Testis (tissue), 3 donors: Measurements from ENCODE around the gene DNM3. TPM values are rescaled to one million over a fixed set of nuclear protein-coding genes. Genes with fewer than 3 reads are reported as not detected.

Experiments used
- DNase-seq: peaks from one replicate; pipeline ENCODE4 v3.0.0-alpha.2; 2019
- H3K27ac ChIP-seq, 2 donors: fragments of 200-600 bp; sonication (generic); one replicate each; pipeline ENCODE4 v1.5.1; 2019
- H3K27me3 ChIP-seq: fragments of 200-600 bp; sonication (generic); one replicate; pipeline ENCODE4 v1.5.1; 2019
- H3K36me3 ChIP-seq: fragments of 200-600 bp; sonication (generic); one replicate; pipeline ENCODE4 v1.5.1; 2017; ENCODE audit warnings: low read depth; ENCODE audit errors: missing control alignments
- H3K4me1 ChIP-seq: fragments of 200-600 bp; sonication (generic); one replicate; pipeline ENCODE4 v1.5.1; 2019
- H3K4me3 ChIP-seq, 2 donors: fragments of 200-600 bp; sonication (generic); one replicate each; pipeline ENCODE4 v1.5.1; 2017 to 2019
- H3K9me3 ChIP-seq: fragments of 200-600 bp; sonication (generic); one replicate; pipeline ENCODE4 v1.5.1; 2017
- CTCF ChIP-seq, 3 experiments: fragments of 450-650 bp in 2 of 3; fragments of 200-600 bp in 1 of 3; sonication (generic) in 1 of 3; IDR thresholded peaks; one replicate each; pipeline ENCODE4 v1.5.1; 2016 to 2019; ENCODE audit warnings: antibody characterized with exemption in 3 of 3, mild to moderate bottlenecking in 2 of 3, moderate library complexity in 1 of 3
- POLR2A ChIP-seq: fragments of 450-650 bp; IDR thresholded peaks from one replicate; pipeline ENCODE4 v1.6.1; 2017; ENCODE audit warnings: antibody characterized with exemption, mild to moderate bottlenecking, moderate library complexity
- WGBS, 2 donors: methylation state at CpG; one replicate each; pipeline ENCODE4 v1.1.5; 2018; 5-methylcytosine and 5-hydroxymethylcytosine counted together
- intact Hi-C: fragments of 100-400 bp; cut with DNase I; formaldehyde crosslinking; loops from one replicate; pipeline ENCODE4 v1.15.1; 2023; ENCODE audit warnings: low total_unique reads
- polyA plus RNA-seq: library from polyadenylated mRNA; stranded (reverse); fragments of 350-450 nt; fragmentation: Illumina TruSeq; extraction: RNeasy Lipid Tissue Mini Kit (QIAGEN cat#74804); gene quantifications from one replicate; pipeline ENCODE4 v1.2.3, GENCODE V29; 2014; ENCODE audit warnings: low read depth, low replicate concordance; ENCODE audit not compliant: insufficient read depth
- total RNA-seq, 2 donors: library from RNA; depleted of rRNA; stranded (reverse); fragments of >200 nt; gene quantifications; one replicate each; pipeline ENCODE4 v1.2.3, GENCODE V29; 2016

The DNM3 gene
- total and polyA plus RNA-seq, 3 donors from 2014 or later, result 4.9 to 10.2 (median 8.4) TPM

- intact Hi-C loops, result no loop called here
- TF ChIP-seq CTCF (IDR thresholded peaks at IDR 0.05) (no peak), POLR2A (no peak)
- H3K4me1 ChIP-seq, result peaks cover 12% of the 10 kb centered on the region
- WGBS, 2 donors, result 43 to 64% methylated on average over 1 of the region's 1 CpG
- no peaks in the 10 kb centered on the region for H3K36me3 ChIP-seq
- no peaks in the 10 kb centered on the region for H3K27me3 ChIP-seq
- no peak overlapping the region for H3K4me3 ChIP-seq
- no peak for DNase-seq
- no peaks in the 10 kb centered on the region for H3K9me3 ChIP-seq
- H3K27ac ChIP-seq, result peak overlapping the region in 1 of 2 donors; percentile 20
Measured at GRCh38 chr1:172345077-172345476, 503.8 kb downstream of the DNM3 start.

DNA sequence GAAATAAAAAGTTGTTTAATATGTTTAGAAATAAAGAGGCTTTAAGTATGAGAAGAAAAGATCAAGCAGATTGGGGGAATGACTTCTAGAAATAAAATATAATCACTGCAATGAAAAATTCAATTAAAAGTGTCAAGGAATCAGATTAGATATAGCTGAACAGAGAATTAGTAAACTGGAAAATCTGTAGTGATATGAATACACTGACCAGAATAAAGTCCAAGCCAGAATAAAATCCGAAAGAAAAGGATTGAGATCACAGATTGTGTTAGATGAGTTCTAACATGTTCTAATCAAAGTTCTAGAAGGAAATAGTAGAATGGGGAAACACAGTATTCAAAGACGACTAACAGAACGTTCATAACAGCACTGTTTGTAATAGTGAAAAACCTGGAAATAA is 506.1 kb downstream of the DNM3 start:
- no peaks in the 10 kb centered on the region for H3K27me3 ChIP-seq
- H3K36me3 ChIP-seq, result no peaks in the 10 kb centered on the region
- H3K4me1 ChIP-seq, result peaks cover 15% of the 10 kb centered on the region
- no peak overlapping the region for H3K27ac ChIP-seq
- 94 to 96% methylated on average over 3 of the region's 3 CpGs for whole genome bisulfite sequencing, 2 donors
- TF ChIP-seq CTCF (IDR thresholded peaks at IDR 0.05), result no peak
- no peak for TF ChIP-seq POLR2A
- DNase-seq, result no peak
- H3K4me3 ChIP-seq, result no peak overlapping the region
- H3K9me3 ChIP-seq, result no peaks in the 10 kb centered on the region
- intact Hi-C loops, result no loop called here

DNA sequence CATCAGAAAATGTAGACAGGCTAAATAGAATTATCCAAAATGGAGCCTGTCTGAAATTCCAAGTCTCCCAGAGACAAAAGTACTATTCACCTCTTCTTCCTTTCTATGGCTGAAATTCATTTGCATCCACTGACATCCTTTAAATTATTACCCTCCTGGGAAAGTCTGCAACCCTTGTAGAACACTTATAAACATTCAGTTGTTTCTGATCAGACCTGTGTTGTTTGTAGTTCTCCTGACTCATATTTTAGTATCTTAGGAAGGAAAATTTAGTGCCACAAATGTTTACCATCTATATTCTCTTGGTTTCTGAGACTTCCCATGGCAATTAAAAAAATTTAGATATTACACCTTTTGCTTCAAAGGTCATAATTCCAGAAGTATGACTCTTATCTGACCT is 509.6 kb downstream of the DNM3 start:
- Histone ChIP-seq H3K36me3 (no peaks in the 10 kb centered on the region), H3K27me3 (no peaks in the 10 kb centered on the region), H3K9me3 (no peaks in the 10 kb centered on the region), H3K27ac (no peak overlapping the region), H3K4me3 (no peak overlapping the region), H3K4me1 (peaks cover 6% of the 10 kb centered on the region)
- TF ChIP-seq POLR2A, result no peak
- no peak for TF ChIP-seq CTCF (IDR thresholded peaks at IDR 0.05)
- no peak for DNase-seq
- intact Hi-C loops, result no loop called here

DNA sequence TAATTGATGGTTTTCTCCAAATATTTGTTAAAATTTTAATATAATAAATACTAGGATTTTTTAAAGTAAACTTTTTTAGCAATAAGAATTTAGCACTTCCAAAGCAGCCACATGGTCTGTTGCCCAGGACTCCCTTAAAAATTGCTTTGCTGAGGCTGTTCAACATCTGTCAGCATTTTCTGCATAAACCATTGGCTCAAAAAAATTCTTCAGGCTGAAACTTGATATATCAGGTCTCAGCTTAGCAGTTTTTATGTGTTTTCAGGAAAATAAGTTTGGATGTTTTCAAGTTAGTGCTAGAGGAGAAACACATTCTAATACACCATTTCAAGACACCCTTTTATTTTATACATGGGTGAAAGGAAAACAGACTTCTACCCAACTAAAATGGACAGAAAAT is 510.0 kb downstream of the DNM3 start:
- Histone ChIP-seq H3K4me1 (peaks cover 11% of the 10 kb centered on the region), H3K36me3 (no peaks in the 10 kb centered on the region), H3K27me3 (no peaks in the 10 kb centered on the region), H3K4me3 (no peak overlapping the region), H3K9me3 (no peaks in the 10 kb centered on the region), H3K27ac (no peak overlapping the region)
- intact Hi-C loops, result no loop called here
- no peak for DNase-seq
- TF ChIP-seq CTCF (IDR thresholded peaks at IDR 0.05), result no peak
- no peak for TF ChIP-seq POLR2A

- TF ChIP-seq CTCF (IDR thresholded peaks at IDR 0.05), result no peak
- DNase-seq, result no peak
- intact Hi-C loops, result no loop called here
- no peaks in the 10 kb centered on the region for H3K9me3 ChIP-seq
- H3K36me3 ChIP-seq, result no peaks in the 10 kb centered on the region
- peaks cover 13% of the 10 kb centered on the region for H3K4me1 ChIP-seq
- H3K27me3 ChIP-seq, result no peaks in the 10 kb centered on the region
- 62 to 74% methylated on average over 3 of the region's 3 CpGs for WGBS, 2 donors
- H3K27ac ChIP-seq, result no peak overlapping the region
- H3K4me3 ChIP-seq, result no peak overlapping the region
Measured at GRCh38 chr1:172351754-172352161, 510.5 kb downstream of the DNM3 start.
